ENCODE measurements around the gene ZNF532.

GRCh38 chr18:58866773-58867150 is 2.1 kb downstream of the ZNF532 start:
- TF ChIP-seq ZBTB33 (CRISPR knock-in tag; IDR thresholded peaks at IDR 0.05), result no peak
- no peak for TF ChIP-seq BRF1 (IDR thresholded peaks at IDR 0.05; ENCODE audit: borderline replicate concordance, extremely low read depth, insufficient read length)
- TF ChIP-seq EP300 (IDR thresholded peaks at IDR 0.05; ENCODE audit: low read length), result no peak
- TF ChIP-seq ETV5 (CRISPR knock-in tag; IDR thresholded peaks at IDR 0.05; ENCODE audit: low read depth), result no peak
- no peak for TF ChIP-seq LEF1 (IDR thresholded peaks at IDR 0.05)
- no peak for TF ChIP-seq ZBTB1 (CRISPR knock-in tag; IDR thresholded peaks at IDR 0.05; ENCODE audit: borderline replicate concordance, low read depth)
- TF ChIP-seq HCFC1 (IDR thresholded peaks at IDR 0.05; ENCODE audit: low read depth, low read length), result no peak
- no peak for TF ChIP-seq THRAP3 (IDR thresholded peaks at IDR 0.05; ENCODE audit: borderline replicate concordance)
- TF ChIP-seq CTCF (IDR thresholded peaks at IDR 0.05 in 2 of 3, conservative IDR thresholded peaks at IDR 0.05 in 1 of 3; ENCODE audit: insufficient read depth in 2 of 3, low read depth in 1 of 3, low read length in 3 of 3), result no peak
- TF ChIP-seq ZKSCAN1 (IDR thresholded peaks at IDR 0.05; ENCODE audit: low read depth, low read length), result no peak
